Adrenal gland (tissue), 5 donors: ENCODE results near the gene SERPINB5.

ENCODE experiments used
- CTCF ChIP-seq, 6 experiments: fragments of 450-650 bp in 4 of 6; fragments of 200-600 bp in 2 of 6; sonication (generic) in 1 of 6; IDR thresholded peaks; 1 replicate in 5 of 6; 2 replicates in 1 of 6; pipeline versions ENCODE4 v1.5.1 to v1.8.0; 2016 to 2021; ENCODE audit warnings: antibody characterized with exemption in 6 of 6, mild to moderate bottlenecking in 2 of 6, moderate library complexity in 1 of 6
- POLR2A ChIP-seq, 2 donors: fragments of 450-650 bp; IDR thresholded peaks; one replicate each; pipeline ENCODE4 v1.6.1; 2017; ENCODE audit warnings: antibody characterized with exemption in 2 of 2, mild to moderate bottlenecking in 2 of 2, moderate library complexity in 1 of 2
- donor health status: DM: no; HTN: no; CAD: no.

GRCh38 chr18:63479826-63480225, 3.1 kb downstream of the SERPINB5 start:
- TF ChIP-seq CTCF (IDR thresholded peaks at IDR 0.05) (no peak), POLR2A (IDR thresholded peaks at IDR 0.05) (no peak)
